Measurements from ENCODE around the gene ANXA2.

GRCh38 chr15:60328852-60329443, 68.8 kb downstream of the ANXA2 start:
- peak; percentile 84 for TF ChIP-seq CTCF (IDR thresholded peaks at IDR 0.05)
- TF ChIP-seq REST (IDR thresholded peaks at IDR 0.05; ENCODE audit: insufficient read depth in 1 of 2, low read depth in 2 of 2, low read length in 1 of 2), result no peak

Data from Panc1 (cell line).